GM08714 (cell line): ENCODE results near the gene ASCL2.
"Not testable (repeated sequence)": the region's sequence is repeated elsewhere in the genome, so short reads cannot be mapped to it uniquely, and the experiment has no call there.

Experiments
- H3K4me3 ChIP-seq: fragments of 200-500 bp; sonication (Bioruptor generic); 2 replicates; pipeline ENCODE4 v1.5.1; 2014; ENCODE audit warnings: mild to moderate bottlenecking, low read length, inconsistent platforms
- ZNF274 ChIP-seq: IDR thresholded peaks from 2 replicates; pipeline ENCODE4 v1.6.1; 2012; ENCODE audit warnings: mild to moderate bottlenecking, low read depth, low read length

Gene ASCL2

GRCh38 chr11:2258501-2259465 lies 11.6 kb downstream of the ASCL2 start:
- H3K4me3 ChIP-seq: no peak overlapping the region
- TF ChIP-seq ZNF274: no peak

- H3K4me3 ChIP-seq: no peak overlapping the region
- TF ChIP-seq ZNF274: no peak
Measured at GRCh38 chr11:2256951-2257700, 13.3 kb downstream of the ASCL2 start.

GRCh38 chr11:2256293-2256913 lies 14.0 kb downstream of the ASCL2 start:
- no peak for TF ChIP-seq ZNF274
- H3K4me3 ChIP-seq: no peak overlapping the region

- no peak for TF ChIP-seq ZNF274
- H3K4me3 ChIP-seq: no peak overlapping the region
Measured at GRCh38 chr11:2252018-2252417, 18.4 kb downstream of the ASCL2 start.

- H3K4me3 ChIP-seq: no peak overlapping the region
- TF ChIP-seq ZNF274: no peak
Measured at GRCh38 chr11:2251138-2251537, 19.2 kb downstream of the ASCL2 start.

GRCh38 chr11:2250485-2250884 lies 19.9 kb downstream of the ASCL2 start:
- H3K4me3 ChIP-seq: no peak overlapping the region
- TF ChIP-seq ZNF274: no peak

GRCh38 chr11:2250041-2250440 lies 20.3 kb downstream of the ASCL2 start:
- no peak overlapping the region for H3K4me3 ChIP-seq
- no peak for TF ChIP-seq ZNF274

GRCh38 chr11:2249189-2249916 lies 21.0 kb downstream of the ASCL2 start:
- no peak for TF ChIP-seq ZNF274
- H3K4me3 ChIP-seq: no peak overlapping the region

- TF ChIP-seq ZNF274: no peak
- no peak overlapping the region for H3K4me3 ChIP-seq
Measured at GRCh38 chr11:2248762-2249161, 21.6 kb downstream of the ASCL2 start.

GRCh38 chr11:2248242-2248641 lies 22.1 kb downstream of the ASCL2 start:
- no peak overlapping the region for H3K4me3 ChIP-seq
- no peak for TF ChIP-seq ZNF274

GRCh38 chr11:2247496-2247895 lies 22.9 kb downstream of the ASCL2 start:
- TF ChIP-seq ZNF274: no peak
- no peak overlapping the region for H3K4me3 ChIP-seq

GRCh38 chr11:2240834-2241233 lies 29.6 kb downstream of the ASCL2 start:
- no peak for TF ChIP-seq ZNF274

GRCh38 chr11:2237457-2238238 lies 32.7 kb downstream of the ASCL2 start:
- no peak for TF ChIP-seq ZNF274

More at GRCh38 chr11:2240834-2241233, 29.6 kb downstream of the ASCL2 start:
- H3K4me3 ChIP-seq: no peak overlapping the region

GRCh38 chr11:2236381-2237134 lies 33.8 kb downstream of the ASCL2 start:
- H3K4me3 ChIP-seq: not testable (repeated sequence)

More at GRCh38 chr11:2237457-2238238, 32.7 kb downstream of the ASCL2 start:
- H3K4me3 ChIP-seq: no peak overlapping the region
